ENCODE measurements around the gene CTDSPL. TPM values are rescaled to one million over a fixed set of nuclear protein-coding genes. Genes with fewer than 3 reads are reported as not detected.

Gene CTDSPL
- total and polyA plus RNA-seq, 10 of the 15 experiments (the other 5 are each of a cell fraction or from before 2014, with no cell fraction given): 0.05 to 0.51 (median 0.18) TPM; not detected in 6

- TF ChIP-seq STAT1 (conservative IDR thresholded peaks at IDR 0.05) (no peak), SMARCA5 (IDR thresholded peaks at IDR 0.05) (no peak), ELK1 (IDR thresholded peaks at IDR 0.05; ENCODE audit: low read depth, low read length) (no peak), CBFB (IDR thresholded peaks at IDR 0.05; ENCODE audit: low read depth) (no peak), BMI1 (IDR thresholded peaks at IDR 0.05; ENCODE audit: borderline replicate concordance) (no peak), NFIC (IDR thresholded peaks at IDR 0.05; ENCODE audit: low read depth, low read length) (no peak), RFX5 (IDR thresholded peaks at IDR 0.05; ENCODE audit: low read depth, low read length) (no peak), USF1 (IDR thresholded peaks at IDR 0.05; ENCODE audit: borderline replicate concordance, extremely low read length, insufficient read depth, low read depth, low read length) (no peak), NFXL1 (IDR thresholded peaks at IDR 0.05; ENCODE audit: borderline replicate concordance) (no peak), ZNF207 (IDR thresholded peaks at IDR 0.05; ENCODE audit: borderline replicate concordance) (no peak), SMAD1 (IDR thresholded peaks at IDR 0.05; ENCODE audit: low read depth, partially characterized antibody) (no peak), NR2C2 (IDR thresholded peaks at IDR 0.05; ENCODE audit: borderline replicate concordance, control insufficient read depth, insufficient read length, low read depth) (no peak)
- TF ChIP-seq, protein P1, sequence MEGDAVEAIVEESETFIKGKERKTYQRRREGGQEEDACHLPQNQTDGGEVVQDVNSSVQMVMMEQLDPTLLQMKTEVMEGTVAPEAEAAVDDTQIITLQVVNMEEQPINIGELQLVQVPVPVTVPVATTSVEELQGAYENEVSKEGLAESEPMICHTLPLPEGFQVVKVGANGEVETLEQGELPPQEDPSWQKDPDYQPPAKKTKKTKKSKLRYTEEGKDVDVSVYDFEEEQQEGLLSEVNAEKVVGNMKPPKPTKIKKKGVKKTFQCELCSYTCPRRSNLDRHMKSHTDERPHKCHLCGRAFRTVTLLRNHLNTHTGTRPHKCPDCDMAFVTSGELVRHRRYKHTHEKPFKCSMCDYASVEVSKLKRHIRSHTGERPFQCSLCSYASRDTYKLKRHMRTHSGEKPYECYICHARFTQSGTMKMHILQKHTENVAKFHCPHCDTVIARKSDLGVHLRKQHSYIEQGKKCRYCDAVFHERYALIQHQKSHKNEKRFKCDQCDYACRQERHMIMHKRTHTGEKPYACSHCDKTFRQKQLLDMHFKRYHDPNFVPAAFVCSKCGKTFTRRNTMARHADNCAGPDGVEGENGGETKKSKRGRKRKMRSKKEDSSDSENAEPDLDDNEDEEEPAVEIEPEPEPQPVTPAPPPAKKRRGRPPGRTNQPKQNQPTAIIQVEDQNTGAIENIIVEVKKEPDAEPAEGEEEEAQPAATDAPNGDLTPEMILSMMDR (IDR thresholded peaks at IDR 0.05 in 2 of 3, conservative IDR thresholded peaks at IDR 0.05 in 1 of 3; ENCODE audit: control insufficient read depth in 2 of 3, extremely low read depth in 1 of 3, insufficient read depth in 1 of 3, low read depth in 3 of 3, low read length in 3 of 3): no peak
- TF ChIP-seq, protein P2, sequence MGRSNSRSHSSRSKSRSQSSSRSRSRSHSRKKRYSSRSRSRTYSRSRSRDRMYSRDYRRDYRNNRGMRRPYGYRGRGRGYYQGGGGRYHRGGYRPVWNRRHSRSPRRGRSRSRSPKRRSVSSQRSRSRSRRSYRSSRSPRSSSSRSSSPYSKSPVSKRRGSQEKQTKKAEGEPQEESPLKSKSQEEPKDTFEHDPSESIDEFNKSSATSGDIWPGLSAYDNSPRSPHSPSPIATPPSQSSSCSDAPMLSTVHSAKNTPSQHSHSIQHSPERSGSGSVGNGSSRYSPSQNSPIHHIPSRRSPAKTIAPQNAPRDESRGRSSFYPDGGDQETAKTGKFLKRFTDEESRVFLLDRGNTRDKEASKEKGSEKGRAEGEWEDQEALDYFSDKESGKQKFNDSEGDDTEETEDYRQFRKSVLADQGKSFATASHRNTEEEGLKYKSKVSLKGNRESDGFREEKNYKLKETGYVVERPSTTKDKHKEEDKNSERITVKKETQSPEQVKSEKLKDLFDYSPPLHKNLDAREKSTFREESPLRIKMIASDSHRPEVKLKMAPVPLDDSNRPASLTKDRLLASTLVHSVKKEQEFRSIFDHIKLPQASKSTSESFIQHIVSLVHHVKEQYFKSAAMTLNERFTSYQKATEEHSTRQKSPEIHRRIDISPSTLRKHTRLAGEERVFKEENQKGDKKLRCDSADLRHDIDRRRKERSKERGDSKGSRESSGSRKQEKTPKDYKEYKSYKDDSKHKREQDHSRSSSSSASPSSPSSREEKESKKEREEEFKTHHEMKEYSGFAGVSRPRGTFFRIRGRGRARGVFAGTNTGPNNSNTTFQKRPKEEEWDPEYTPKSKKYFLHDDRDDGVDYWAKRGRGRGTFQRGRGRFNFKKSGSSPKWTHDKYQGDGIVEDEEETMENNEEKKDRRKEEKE (IDR thresholded peaks at IDR 0.05): no peak
- intact Hi-C loops (cut with micrococcal nuclease; ENCODE audit: unreplicated experiment) (loop anchor here (2.0 kb wide), 1 partner anchor 21 kb away; no protein-coding TSS in a partner anchor), in situ Hi-C loops (cut with MboI) (no loop called here)
- WGBS (ENCODE audit: insufficient coverage, insufficient replicate concordance, low lambda C conversion rate, missing lambda C conversion rate): 90% methylated on average over 10 of the region's 10 CpGs
- no peak overlapping the region for H2AFZ ChIP-seq (ENCODE audit: control insufficient read depth, low read depth, low read length)
- peaks cover 17% of the 10 kb centered on the region for H3K4me1 ChIP-seq (ENCODE audit: control insufficient read depth, insufficient read depth, low read length)
- ChIA-PET RAD21 (ENCODE audit: unreplicated experiment) (interaction anchor here (1.1 to 1.4 kb wide), 2 partner anchors 22 to 350 kb away, joined by 3 to 9 read pairs; no protein-coding TSS in a partner anchor), POLR2A (interaction anchor here (1.1 kb wide), 2 partner anchors 26 to 169 kb away, joined by 3 read pairs; no protein-coding TSS in a partner anchor), SMC1A (ENCODE audit: uncharacterized antibody, unreplicated experiment) (interaction anchor here (0.7 to 2.0 kb wide), 5 partner anchors 10 to 141 kb away, joined by 3 to 10 read pairs (median 3); no protein-coding TSS in a partner anchor), CTCF (interaction anchor here (0.6 to 2.0 kb wide), 27 partner anchors 8 to 501 kb away, joined by 3 to 7 read pairs (median 4); partner anchors contain the start of genes EXOG and OXSR1)
- DNase-seq (ENCODE audit: low read depth, low spot score) (no peak), FAIRE-seq (no peak), ATAC-seq (no peak)
- H3K79me2 ChIP-seq (ENCODE audit: control insufficient read depth, insufficient read depth, low read length): no peaks in the 10 kb centered on the region; the same call in 1 of the 2 replicates
- H3K36me3 ChIP-seq (ENCODE audit: control insufficient read depth in 2 of 2, insufficient read depth in 2 of 2, low read length in 1 of 2): peaks cover 0 to 3% of the 10 kb centered on the region in 2 experiments; a peak in 2 of 4 replicates
- no peaks in the 10 kb centered on the region for H3K27me3 ChIP-seq (replicated peaks in 1 of 2; ENCODE audit: control insufficient read depth in 2 of 2, insufficient read depth in 2 of 2, low read length in 1 of 2)
- no peaks in the 10 kb centered on the region for H3K9me3 ChIP-seq (replicated peaks; ENCODE audit: control insufficient read depth, insufficient read depth, low read length)
- no TSS peak for BruUV-seq (replicated peaks)
- peak overlapping the region; percentile 73; the same call in 1 of the 2 replicates for H3K4me2 ChIP-seq (ENCODE audit: control insufficient read depth, insufficient read depth)
- H3K4me3 ChIP-seq: 0 out of 2 replicates have a peak overlapping the region, but pooled peaks have one; percentile 65
- H3K9ac ChIP-seq (ENCODE audit: control insufficient read depth, insufficient read depth, low read length): no peak overlapping the region
- no peak overlapping the region for H3K27ac ChIP-seq (ENCODE audit: control insufficient read depth, insufficient read depth)
- H4K20me1 ChIP-seq (ENCODE audit: control insufficient read depth, insufficient read depth): no peaks in the 10 kb centered on the region
These were observed 134.3 kb downstream of the CTDSPL start for GRCh38 chr3:37995652-37996641.

Data from GM12878 (cell line).